Natural killer cell (primary cell): ENCODE data around the gene SEZ6L. TPM values are rescaled to one million over a fixed set of nuclear protein-coding genes. Genes with fewer than 3 reads are reported as not detected.

Source experiments
- ATAC-seq, 3 donors: fragments of 150-1000 bp in 2 of 3; fragments of 200-7000 bp in 1 of 3; cut with Tn5 transposase; 1 replicate in 1 of 3; 2 replicates in 2 of 3; pipeline ENCODE4 v1.10.0; 2021; ENCODE audit warnings: mild to moderate bottlenecking in 2 of 3, moderate library complexity in 2 of 3
- DNase-seq, 2 donors: peaks; one replicate each; pipeline versions ENCODE4 v3.0.0 to v3.0.0-alpha.2; 2013 to 2021; ENCODE audit warnings: mixed read lengths in 1 of 2
- H3K27ac ChIP-seq: one replicate; pipeline ENCODE4 v1.5.1; 2013; ENCODE audit warnings: mild to moderate bottlenecking, low read length
- H3K27me3 ChIP-seq: one replicate; pipeline ENCODE4 v1.6.1; 2013; ENCODE audit warnings: low read length; ENCODE audit not compliant: control insufficient read depth, insufficient read depth
- H3K36me3 ChIP-seq: one replicate; pipeline ENCODE4 v1.6.1; 2013; ENCODE audit warnings: low read length; ENCODE audit not compliant: control insufficient read depth, insufficient read depth
- H3K4me1 ChIP-seq: one replicate; pipeline ENCODE4 v1.6.1; 2013; ENCODE audit warnings: low read length; ENCODE audit not compliant: control insufficient read depth, insufficient read depth
- H3K4me3 ChIP-seq: one replicate; pipeline ENCODE4 v1.5.1; 2013; ENCODE audit warnings: low read length
- H3K9me3 ChIP-seq: one replicate; pipeline ENCODE4 v1.6.1; 2013; ENCODE audit warnings: low read length; ENCODE audit not compliant: control insufficient read depth, insufficient read depth
- H3K27ac Mint-ChIP-seq, 2 donors: one replicate each; pipeline ENCODE4 v1.8.0; 2022; ENCODE audit warnings: mild to moderate bottlenecking in 2 of 2, mixed read lengths in 2 of 2, moderate library complexity in 1 of 2
- H3K27me3 Mint-ChIP-seq, 2 donors: one replicate each; pipeline ENCODE4 v1.8.0; 2022; ENCODE audit warnings: low read depth in 2 of 2, mixed read lengths in 2 of 2
- H3K36me3 Mint-ChIP-seq: one replicate; pipeline ENCODE4 v1.8.0; 2022; ENCODE audit warnings: mixed read lengths
- H3K4me1 Mint-ChIP-seq, 2 donors: one replicate each; pipeline ENCODE4 v1.8.0; 2022; ENCODE audit warnings: mixed read lengths in 2 of 2
- H3K4me3 Mint-ChIP-seq: one replicate; pipeline ENCODE4 v1.8.0; 2022; ENCODE audit warnings: mild to moderate bottlenecking, moderate library complexity, mixed read lengths
- H3K9me3 Mint-ChIP-seq, 2 donors: one replicate each; pipeline ENCODE4 v1.8.0; 2022; ENCODE audit warnings: mixed read lengths in 2 of 2
- CTCF ChIP-seq: fragments of 200-600 bp; IDR thresholded peaks from one replicate; pipeline ENCODE4 v1.8.0; 2022; ENCODE audit warnings: antibody characterized with exemption
- WGBS: methylation state at CpG from one replicate; pipeline ENCODE4 v1.1.7; 2013; ENCODE audit warnings: missing lambda C conversion rate; ENCODE audit not compliant: insufficient coverage; 5-methylcytosine and 5-hydroxymethylcytosine counted together
- intact Hi-C: fragments of 100-400 bp; cut with micrococcal nuclease; formaldehyde crosslinking; loops from one replicate; pipeline ENCODE4 v1.14.2; 2022
- total RNA-seq, 4 donors: library from RNA; stranded (reverse); fragments of 120-200 nt in 1 of 4; gene quantifications; one replicate each; pipeline versions ENCODE4 v1.2.3 to v1.2.4, GENCODE V29; 2013 to 2022

The SEZ6L gene
- total RNA-seq, 3 donors from 2014 or later (not counting 1 experiment from before 2014, with no cell fraction given): 0.11 to 1.1 (median 0.60) TPM

GRCh38 chr22:26342745-26343410 is 173.6 kb downstream of the SEZ6L start:
- Histone ChIP-seq H3K4me3 (no peak overlapping the region), H3K4me1 (no peaks in the 10 kb centered on the region), H3K9me3 (no peaks in the 10 kb centered on the region), H3K36me3 (no peaks in the 10 kb centered on the region), H3K27ac (no peak overlapping the region), H3K27me3 (no peaks in the 10 kb centered on the region)
- H3K4me3 Mint-ChIP-seq: no peak overlapping the region
- no peak for ATAC-seq
- H3K4me1 Mint-ChIP-seq: no peaks in the 10 kb centered on the region
- H3K27me3 Mint-ChIP-seq: peaks cover 19 to 33% of the 10 kb centered on the region in 2 donors
- no peaks in the 10 kb centered on the region for H3K36me3 Mint-ChIP-seq
- TF ChIP-seq CTCF: no peak
- WGBS: 70% methylated on average over 6 of the region's 6 CpGs
- DNase-seq: no peak
- no peaks in the 10 kb centered on the region for H3K9me3 Mint-ChIP-seq
- no peak overlapping the region for H3K27ac Mint-ChIP-seq
- intact Hi-C loops: no loop called here

GRCh38 chr22:26345496-26345895 is 176.2 kb downstream of the SEZ6L start:
- Mint-ChIP-seq H3K4me1 (no peaks in the 10 kb centered on the region), H3K27ac (no peak overlapping the region), H3K4me3 (no peak overlapping the region), H3K36me3 (no peaks in the 10 kb centered on the region), H3K9me3 (no peaks in the 10 kb centered on the region), H3K27me3 (peaks cover 18 to 33% of the 10 kb centered on the region in 2 donors)
- Histone ChIP-seq H3K4me3 (no peak overlapping the region), H3K27me3 (no peaks in the 10 kb centered on the region), H3K9me3 (no peaks in the 10 kb centered on the region), H3K36me3 (no peaks in the 10 kb centered on the region), H3K4me1 (no peaks in the 10 kb centered on the region), H3K27ac (no peak overlapping the region)
- ATAC-seq: no peak
- intact Hi-C loops: no loop called here
- no peak for DNase-seq
- WGBS: 78% methylated on average over 3 of the region's 3 CpGs
- TF ChIP-seq CTCF: no peak

DNA sequence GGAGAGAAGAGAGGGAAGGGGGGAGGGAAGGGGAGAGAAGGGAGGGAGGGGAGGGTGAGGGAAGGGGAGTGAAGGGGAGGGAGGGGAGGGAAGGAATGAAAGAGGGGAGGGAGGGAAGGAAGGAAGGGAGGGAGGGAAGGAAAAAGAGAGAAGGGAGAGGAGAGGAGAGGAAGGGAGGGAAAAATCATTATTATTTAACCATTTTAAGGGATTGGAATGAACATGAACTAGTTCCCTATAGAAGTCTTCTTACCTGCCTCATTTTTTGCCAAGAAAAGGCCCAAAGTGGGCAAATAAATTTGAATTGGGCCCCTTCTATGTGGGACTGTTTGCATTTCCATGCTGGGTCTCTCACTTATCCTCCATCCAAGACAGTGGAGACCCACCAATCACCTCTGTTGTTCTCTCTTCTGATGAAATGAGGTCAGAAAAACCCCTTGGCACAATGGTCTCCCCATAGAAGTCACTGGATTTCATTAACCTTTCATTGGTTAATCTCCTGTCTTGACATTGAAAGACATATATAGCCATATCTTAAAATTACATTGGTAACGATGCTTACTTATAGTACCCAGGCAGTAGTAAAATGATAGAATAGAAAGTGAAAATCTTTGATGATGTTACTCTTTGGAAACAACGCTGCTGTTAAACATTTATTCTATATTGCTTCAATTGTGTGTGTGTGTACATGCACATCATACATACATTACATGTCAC is 179.7 kb downstream of the SEZ6L start:
- no peak for DNase-seq
- WGBS: 100% methylated on average over 1 of the region's 2 CpGs
- H3K27me3 ChIP-seq: no peaks in the 10 kb centered on the region
- H3K27ac Mint-ChIP-seq: no peak overlapping the region
- intact Hi-C loops: no loop called here
- no peak overlapping the region for H3K4me3 ChIP-seq
- no peak for ATAC-seq
- peaks cover 3 to 22% of the 10 kb centered on the region in 2 donors for H3K27me3 Mint-ChIP-seq
- no peaks in the 10 kb centered on the region for H3K9me3 ChIP-seq
- no peak overlapping the region for H3K27ac ChIP-seq
- no peak for TF ChIP-seq CTCF
- no peaks in the 10 kb centered on the region for H3K36me3 Mint-ChIP-seq
- no peak overlapping the region for H3K4me3 Mint-ChIP-seq
- H3K36me3 ChIP-seq: no peaks in the 10 kb centered on the region
- H3K4me1 ChIP-seq: no peaks in the 10 kb centered on the region
- H3K4me1 Mint-ChIP-seq: no peaks in the 10 kb centered on the region
- H3K9me3 Mint-ChIP-seq: no peaks in the 10 kb centered on the region
